Hematopoietic multipotent progenitor cell treated with erythropoietin and hydrocortisone succinate and interleukin-3 and kit ligand, for 15 days (in vitro differentiated cells): ENCODE measurements around the gene LHX8.
"Not testable (repeated sequence)": the region's sequence is repeated elsewhere in the genome, so short reads cannot be mapped to it uniquely, and the experiment has no call there.

Source experiments
- DNase-seq: peaks from one replicate; pipeline ENCODE4 v3.0.0-alpha.2; 2015; ENCODE audit warnings: low spot score

The LHX8 gene

GRCh38 chr1:75132812-75133619 lies 1.2 kb upstream of the LHX8 start:
- DNase-seq = no peak

DNA sequence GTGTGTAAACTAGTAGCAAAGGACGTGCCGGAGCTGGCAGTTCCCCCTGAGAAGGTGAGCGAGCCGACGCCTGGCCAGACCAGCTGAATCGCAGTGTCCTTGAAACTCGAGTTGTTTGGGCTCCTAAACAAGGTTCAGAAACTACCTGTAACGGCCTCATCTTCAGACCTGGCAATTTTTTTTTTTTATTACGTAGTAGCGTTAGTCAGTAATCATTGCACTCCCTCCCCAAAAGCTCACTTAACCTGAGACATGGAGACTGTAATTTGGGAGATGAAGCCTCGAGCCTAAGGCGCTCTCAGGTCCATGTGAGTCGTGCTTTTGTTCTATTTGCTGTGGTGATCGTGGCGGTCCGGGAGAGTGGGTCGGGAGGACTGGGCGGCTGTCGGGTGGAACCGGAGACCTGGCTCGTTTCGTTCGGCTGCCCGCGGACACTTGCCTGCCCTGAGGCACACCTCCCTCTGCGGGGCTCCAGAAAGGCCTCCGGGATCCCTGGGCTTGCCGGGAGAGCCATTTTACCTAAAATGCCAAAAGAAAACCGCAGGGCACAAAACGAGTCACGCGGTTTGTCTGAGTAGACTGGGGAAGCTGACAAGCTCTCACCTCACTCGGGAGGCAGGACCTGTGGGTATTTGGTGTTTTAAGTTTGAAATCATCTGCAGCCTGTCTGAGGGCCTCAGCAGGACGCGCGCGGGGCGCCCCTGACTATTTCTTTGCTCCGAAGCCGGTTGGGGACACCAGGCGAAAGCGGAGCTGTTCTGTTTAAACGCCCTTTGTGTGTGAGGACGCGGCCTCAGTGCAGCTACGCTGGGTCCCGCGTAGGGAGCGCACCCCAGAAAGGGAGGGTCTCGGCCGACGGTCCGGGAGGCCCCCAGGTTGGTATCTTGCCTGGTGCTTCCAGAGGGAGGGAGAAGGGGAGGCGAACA lies 722 bp downstream of the LHX8 start:
- DNase-seq = no peak

DNA sequence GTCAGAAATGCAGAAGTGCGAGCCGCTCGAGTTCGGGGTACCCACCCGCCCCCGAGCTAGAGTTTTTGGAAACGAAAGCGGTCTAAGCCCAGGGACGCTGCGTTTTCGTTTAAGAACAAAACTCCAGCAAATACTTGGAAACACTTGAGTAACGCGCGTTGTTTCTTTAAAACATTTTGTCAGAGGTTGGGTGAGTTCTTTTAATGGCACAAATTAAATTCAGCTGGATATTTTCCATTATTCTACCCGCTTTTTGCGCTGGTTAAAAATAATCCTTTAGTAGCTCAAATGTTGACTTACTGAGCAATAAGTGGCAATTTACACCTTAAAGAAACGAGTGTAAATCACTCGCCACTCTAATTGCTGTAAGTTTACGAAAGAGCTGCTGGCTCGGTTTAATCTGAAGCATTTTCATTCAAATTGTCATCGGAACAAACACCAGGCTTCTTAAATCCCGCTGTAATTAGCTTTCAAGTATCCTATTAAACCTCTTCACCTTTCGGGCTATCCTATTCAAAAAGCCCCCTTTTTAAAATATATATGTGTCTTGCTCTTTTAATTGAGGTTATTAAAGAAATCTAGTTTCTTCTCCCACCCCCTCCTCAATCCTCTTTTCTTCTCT lies 1.5 kb downstream of the LHX8 start:
- no peak for DNase-seq

DNA sequence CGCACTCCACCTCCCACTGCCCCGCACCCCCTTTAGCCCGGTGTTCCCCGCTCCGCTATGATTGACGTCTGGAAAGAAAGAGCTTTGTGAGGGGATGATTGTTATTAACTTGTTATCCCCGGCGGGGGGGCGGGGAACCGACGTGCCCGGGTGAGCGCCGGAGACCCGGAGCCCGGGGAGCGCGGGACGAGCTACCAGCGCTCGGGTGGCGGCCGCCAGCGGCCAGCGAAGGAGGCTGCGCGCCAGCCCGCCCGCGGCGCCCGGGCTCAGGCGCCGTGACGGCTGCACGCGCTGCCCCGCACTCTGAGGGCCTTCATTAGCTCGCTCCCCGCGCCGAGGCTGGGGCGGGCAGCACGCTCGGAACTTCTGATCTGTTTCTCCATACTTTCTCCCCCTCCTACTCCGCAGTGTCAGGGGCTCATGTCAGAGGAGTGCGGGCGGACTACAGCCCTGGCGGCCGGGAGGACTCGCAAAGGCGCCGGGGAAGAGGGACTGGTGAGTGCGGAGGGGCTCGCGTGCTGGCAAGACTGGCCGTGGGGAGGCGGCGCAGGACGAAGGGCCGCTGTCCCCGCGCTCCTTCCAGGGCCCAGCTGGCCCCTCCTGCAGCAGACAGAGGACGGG lies 2.1 kb downstream of the LHX8 start:
- no peak for DNase-seq

- DNase-seq = no peak
Measured at GRCh38 chr1:75136921-75137641, 2.9 kb downstream of the LHX8 start.

- DNase-seq = no peak
Measured at GRCh38 chr1:75152092-75152491, 17.9 kb downstream of the LHX8 start.

DNA sequence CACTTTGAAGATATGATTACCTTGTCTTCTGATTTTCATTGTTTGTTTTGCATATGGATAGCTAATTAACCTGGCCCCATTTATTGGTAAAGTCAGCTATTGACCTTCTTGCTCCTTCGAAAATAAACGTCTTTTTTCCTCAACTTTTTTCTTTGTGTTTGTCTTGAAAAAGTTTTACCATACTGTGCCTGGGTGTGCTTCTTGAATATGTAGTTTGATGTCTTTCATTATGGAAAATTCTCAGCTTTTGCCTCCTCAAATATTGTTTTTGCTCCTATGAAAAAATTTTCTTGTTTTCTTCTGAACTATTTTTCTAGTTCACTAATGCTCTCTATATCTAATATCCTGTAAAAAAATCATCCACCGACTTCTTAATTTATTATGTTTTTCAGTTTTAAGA lies 25.0 kb downstream of the LHX8 start:
- no peak for DNase-seq

GRCh38 chr1:75165264-75165663 lies 31.1 kb downstream of the LHX8 start:
- DNase-seq = no peak

DNA sequence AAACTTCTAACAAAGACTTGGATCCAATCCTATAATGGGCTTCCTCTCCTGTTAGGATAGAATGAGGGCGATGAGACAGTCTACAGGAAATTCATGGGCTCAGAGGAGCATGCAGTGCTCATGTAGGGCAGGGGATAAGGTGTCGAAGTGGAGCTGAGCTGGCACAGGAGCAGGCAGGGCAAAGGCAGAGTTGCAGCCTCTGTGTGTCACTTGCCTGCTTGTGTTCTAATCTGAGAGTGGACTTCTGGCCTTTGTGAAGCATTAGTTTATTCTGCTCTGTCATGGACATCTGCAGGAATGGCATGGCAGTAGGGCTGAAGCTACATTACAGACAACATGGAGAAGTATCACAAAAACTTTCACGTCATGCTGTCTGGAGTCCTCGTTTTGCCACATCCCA lies 32.6 kb downstream of the LHX8 start:
- DNase-seq = no peak

GRCh38 chr1:75170011-75170410 lies 35.8 kb downstream of the LHX8 start:
- DNase-seq = no peak

GRCh38 chr1:75170981-75171380 lies 36.8 kb downstream of the LHX8 start:
- DNase-seq = no peak

DNA sequence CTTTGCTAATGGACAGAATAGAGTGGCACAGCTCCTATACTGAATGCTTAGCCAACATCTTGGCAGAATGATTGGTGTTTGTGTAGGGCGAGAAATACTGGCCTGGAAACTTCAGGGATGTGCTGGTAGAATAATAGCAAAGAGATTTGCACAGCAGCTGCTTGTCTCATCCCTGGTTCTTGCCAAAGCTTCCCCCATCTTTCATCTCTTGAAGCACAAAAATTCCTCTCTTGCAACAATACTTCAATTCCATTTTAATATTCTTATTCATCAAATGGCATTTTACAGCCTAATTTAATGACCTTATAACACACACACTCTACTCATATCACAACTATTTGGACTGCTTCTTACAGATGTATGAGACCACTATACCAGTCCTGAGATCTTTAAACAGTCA lies 37.7 kb downstream of the LHX8 start:
- no peak for DNase-seq

DNA sequence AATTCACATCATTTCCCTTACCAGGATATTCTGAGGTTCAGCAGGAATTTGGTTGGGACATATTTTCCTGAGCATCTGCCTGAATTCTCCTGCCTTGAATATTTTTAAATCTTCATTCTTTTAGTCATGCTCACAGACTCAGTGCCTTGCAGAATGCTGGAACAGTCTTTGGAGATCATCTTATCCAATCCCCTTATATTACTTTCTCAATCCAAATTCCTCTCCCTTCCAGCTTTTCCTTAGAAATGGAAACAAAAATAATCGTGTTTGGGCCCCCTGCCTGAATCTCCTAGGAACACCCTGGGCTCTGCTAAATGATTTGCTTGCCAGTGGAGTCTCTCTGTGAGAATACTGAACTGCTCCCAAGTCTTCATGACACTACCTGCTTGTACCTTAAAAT lies 38.4 kb downstream of the LHX8 start:
- no peak for DNase-seq

DNA sequence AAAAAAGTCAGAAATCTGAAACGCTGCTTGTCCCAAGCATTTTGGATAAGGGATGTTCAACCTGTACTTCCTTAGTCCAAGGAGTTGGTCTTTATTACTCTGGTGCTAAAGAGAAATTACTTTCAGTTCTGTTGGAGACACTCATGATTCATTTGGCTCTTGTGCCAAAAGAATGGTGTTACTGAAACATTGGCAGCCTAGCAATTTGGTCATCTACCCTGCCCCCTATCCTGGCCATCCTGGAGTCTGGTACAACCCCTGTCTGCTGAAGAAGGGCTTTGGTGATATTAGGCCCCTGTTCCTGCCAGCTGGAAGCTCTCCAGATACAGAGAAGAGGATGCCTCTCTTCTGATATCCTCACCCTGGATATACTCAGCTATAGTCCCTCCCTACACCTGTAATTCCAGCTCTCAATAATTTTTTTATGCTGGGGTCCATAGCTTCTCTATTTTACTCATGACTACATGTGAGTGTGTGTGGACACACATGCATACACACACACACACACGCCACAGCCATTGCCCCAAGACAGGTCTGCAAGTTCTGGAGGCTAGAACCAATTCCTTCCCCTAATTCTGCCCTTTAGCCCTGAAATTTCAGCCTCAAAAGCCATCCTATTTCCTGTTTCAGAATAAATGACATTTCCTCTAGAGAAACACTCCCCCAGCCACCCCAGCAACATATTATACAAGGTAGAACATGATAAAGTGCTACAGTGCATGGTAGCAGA lies 40.0 kb downstream of the LHX8 start:
- DNase-seq = no peak

DNA sequence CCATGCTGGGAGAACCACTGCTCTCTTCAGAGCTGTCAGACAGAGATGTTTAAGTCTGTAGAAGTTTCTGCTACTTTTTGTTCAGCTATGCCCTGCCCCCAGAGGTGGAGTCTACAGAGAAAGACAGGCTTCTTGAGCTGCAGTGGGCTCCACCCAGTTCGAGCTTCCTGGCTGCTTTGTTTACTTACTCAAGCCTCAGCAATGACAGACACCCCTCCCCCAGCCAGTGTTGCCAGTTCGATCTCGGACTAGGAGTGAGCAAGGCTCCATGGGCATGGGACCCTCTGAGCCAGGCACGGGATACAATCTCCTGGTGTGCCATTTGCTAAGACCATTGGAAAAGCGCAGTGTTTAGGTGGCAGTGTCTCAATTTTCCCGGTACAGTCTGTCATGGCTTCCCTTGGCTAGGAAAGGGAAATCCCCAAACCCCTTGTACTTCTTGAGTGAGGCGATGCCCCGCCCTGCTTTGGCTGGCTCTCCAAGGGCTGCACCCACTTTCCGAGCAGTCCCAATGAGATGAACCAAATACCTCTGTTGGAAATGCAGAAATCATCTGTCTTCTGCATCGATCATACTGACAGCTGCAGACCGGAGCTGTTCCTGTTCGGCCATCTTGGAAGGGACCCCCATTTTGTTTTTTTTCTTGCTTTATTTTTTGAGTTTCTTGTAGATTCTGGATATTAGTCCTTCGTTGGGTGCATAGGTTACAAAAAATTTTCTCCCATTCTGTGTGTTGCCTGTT lies 47.2 kb downstream of the LHX8 start:
- DNase-seq = not testable (repeated sequence)

- DNase-seq = no peak
Measured at GRCh38 chr1:75188892-75189291, 54.7 kb downstream of the LHX8 start.

DNA sequence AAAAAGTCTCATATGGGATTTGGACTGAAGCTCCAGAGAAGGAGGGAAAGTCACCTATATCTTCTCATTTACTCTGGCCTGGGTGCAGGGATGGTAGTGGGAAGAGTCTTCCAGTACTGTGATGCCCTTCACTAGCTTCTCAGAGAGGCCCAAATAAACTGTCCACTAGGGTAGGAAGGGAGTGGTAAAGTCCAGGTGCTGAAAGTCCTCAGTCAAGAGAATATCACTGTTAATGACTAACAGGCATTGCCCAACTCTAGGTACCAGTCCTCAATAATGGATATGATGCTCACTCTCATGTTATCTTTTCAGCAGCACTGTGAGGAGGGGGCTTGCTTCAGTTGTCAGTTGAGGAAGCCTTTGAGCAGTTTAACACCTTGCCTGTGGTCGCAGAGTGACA lies 64.0 kb downstream of the LHX8 start:
- no peak for DNase-seq

GRCh38 chr1:75198761-75199160 lies 64.6 kb downstream of the LHX8 start:
- no peak for DNase-seq

DNA sequence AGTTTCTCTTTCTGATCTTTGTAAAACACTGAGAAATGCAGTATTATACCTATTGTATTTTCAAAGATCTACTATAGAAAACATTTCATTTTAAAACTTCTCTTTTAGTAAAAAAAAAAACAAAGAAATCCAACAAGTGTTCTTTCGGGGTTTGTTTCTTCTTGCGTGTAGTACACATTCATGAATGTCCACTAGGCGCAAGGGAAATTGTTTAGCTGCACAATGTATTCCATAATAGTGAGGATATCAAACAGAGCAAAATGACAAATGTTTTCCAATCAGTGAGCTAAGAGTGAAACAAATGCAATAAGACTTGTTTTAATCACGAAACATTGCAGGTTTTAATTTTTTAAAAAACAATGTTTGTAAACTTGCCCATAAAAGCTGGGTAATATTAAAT lies 68.6 kb downstream of the LHX8 start:
- DNase-seq = no peak
